Uterus (tissue), 4 donors: Measurements from ENCODE around the gene DOCK1. TPM values are rescaled to one million over a fixed set of nuclear protein-coding genes. Genes with fewer than 3 reads are reported as not detected.

Source experiments
- DNase-seq, 2 donors: peaks; one replicate each; pipeline ENCODE4 v3.0.0-alpha.2; 2019 to 2020
- H3K27ac ChIP-seq, 2 donors: fragments of 200-600 bp; sonication (generic); 1 replicate in 1 of 2; 2 replicates in 1 of 2; pipeline ENCODE4 v1.5.1; 2016 to 2018
- H3K27me3 ChIP-seq, 2 donors: fragments of 200-600 bp; sonication (generic); one replicate each; pipeline ENCODE4 v1.5.1; 2018 to 2019; ENCODE audit warnings: control low read depth in 1 of 2
- H3K36me3 ChIP-seq, 2 donors: fragments of 200-600 bp; sonication (generic); one replicate each; pipeline ENCODE4 v1.5.1; 2019; ENCODE audit warnings: control low read depth in 1 of 2
- H3K4me1 ChIP-seq, 2 donors: fragments of 200-600 bp; sonication (generic); one replicate each; pipeline ENCODE4 v1.5.1; 2018 to 2019; ENCODE audit warnings: control low read depth in 1 of 2
- H3K4me3 ChIP-seq, 2 donors: fragments of 200-600 bp; sonication (generic); 1 replicate in 1 of 2; 2 replicates in 1 of 2; pipeline ENCODE4 v1.5.1; 2018 to 2019; ENCODE audit warnings: mild to moderate bottlenecking in 1 of 2
- H3K9me3 ChIP-seq, 2 donors: fragments of 200-600 bp; sonication (generic); one replicate each; pipeline ENCODE4 v1.5.1; 2019; ENCODE audit warnings: control low read depth in 1 of 2
- CTCF ChIP-seq, 4 experiments: fragments of 200-600 bp in 2 of 4; fragments of 450-650 bp in 2 of 4; sonication (generic) in 2 of 4; IDR thresholded peaks; one replicate each; pipeline ENCODE4 v1.5.1; 2016 to 2019; ENCODE audit warnings: antibody characterized with exemption in 4 of 4, mild to moderate bottlenecking in 2 of 4, moderate library complexity in 1 of 4
- POLR2A ChIP-seq, 2 donors: fragments of 450-650 bp; IDR thresholded peaks; one replicate each; pipeline ENCODE4 v1.6.1; 2016; ENCODE audit warnings: antibody characterized with exemption in 2 of 2, mild to moderate bottlenecking in 1 of 2, moderate library complexity in 1 of 2
- intact Hi-C: fragments of 100-400 bp; cut with DNase I; formaldehyde crosslinking; loops from one replicate; pipeline ENCODE4 v1.15.1; 2023; ENCODE audit warnings: low total_unique reads
- total RNA-seq, 4 donors: library from RNA; depleted of rRNA in 3 of 4; stranded (reverse); fragments of >200 nt in 3 of 4; gene quantifications; one replicate each; pipeline versions ENCODE4 v1.1.0 to v1.2.4, GENCODE V29; 2014 to 2023
- donor health status: DM: yes; HTN: yes; CAD: no.

Gene DOCK1
- total RNA-seq, 4 donors from 2014 or later: 15.6 to 130 (median 65.0) TPM

GRCh38 chr10:127015373-127015772 is 110.1 kb downstream of the DOCK1 start:
- H3K9me3 ChIP-seq: no peaks in the 10 kb centered on the region
- H3K4me1 ChIP-seq: no peaks in the 10 kb centered on the region
- DNase-seq: no peak
- H3K27ac ChIP-seq: no peak overlapping the region
- no peak for TF ChIP-seq CTCF (IDR thresholded peaks at IDR 0.05)
- no peak for TF ChIP-seq POLR2A (IDR thresholded peaks at IDR 0.05)
- no peaks in the 10 kb centered on the region for H3K36me3 ChIP-seq
- H3K4me3 ChIP-seq: no peak overlapping the region
- intact Hi-C loops: no loop called here
- no peaks in the 10 kb centered on the region for H3K27me3 ChIP-seq

GRCh38 chr10:127016331-127016730 is 111.1 kb downstream of the DOCK1 start:
- H3K4me3 ChIP-seq: no peak overlapping the region
- DNase-seq: no peak
- no peaks in the 10 kb centered on the region for H3K27me3 ChIP-seq
- no peak for TF ChIP-seq CTCF (IDR thresholded peaks at IDR 0.05)
- TF ChIP-seq POLR2A (IDR thresholded peaks at IDR 0.05): no peak
- intact Hi-C loops: no loop called here
- no peak overlapping the region for H3K27ac ChIP-seq
- no peaks in the 10 kb centered on the region for H3K9me3 ChIP-seq
- H3K4me1 ChIP-seq: no peaks in the 10 kb centered on the region
- H3K36me3 ChIP-seq: no peaks in the 10 kb centered on the region

GRCh38 chr10:127017541-127018297 is 112.5 kb downstream of the DOCK1 start:
- Histone ChIP-seq H3K4me3 (no peak overlapping the region), H3K9me3 (no peaks in the 10 kb centered on the region), H3K36me3 (no peaks in the 10 kb centered on the region), H3K4me1 (no peaks in the 10 kb centered on the region), H3K27me3 (no peaks in the 10 kb centered on the region), H3K27ac (no peak overlapping the region)
- no peak for DNase-seq
- TF ChIP-seq CTCF (IDR thresholded peaks at IDR 0.05) (no peak), POLR2A (IDR thresholded peaks at IDR 0.05) (no peak)
- intact Hi-C loops: no loop called here

GRCh38 chr10:127018298-127018650 is 113.0 kb downstream of the DOCK1 start:
- no peak for DNase-seq
- Histone ChIP-seq H3K27ac (no peak overlapping the region), H3K4me3 (no peak overlapping the region), H3K27me3 (no peaks in the 10 kb centered on the region), H3K36me3 (no peaks in the 10 kb centered on the region), H3K4me1 (no peaks in the 10 kb centered on the region), H3K9me3 (no peaks in the 10 kb centered on the region)
- TF ChIP-seq CTCF (IDR thresholded peaks at IDR 0.05) (no peak), POLR2A (IDR thresholded peaks at IDR 0.05) (no peak)
- intact Hi-C loops: no loop called here

GRCh38 chr10:127018766-127019165 is 113.5 kb downstream of the DOCK1 start:
- no peaks in the 10 kb centered on the region for H3K9me3 ChIP-seq
- no peak overlapping the region for H3K4me3 ChIP-seq
- no peak for DNase-seq
- H3K27ac ChIP-seq: no peak overlapping the region
- H3K4me1 ChIP-seq: no peaks in the 10 kb centered on the region
- no peaks in the 10 kb centered on the region for H3K36me3 ChIP-seq
- H3K27me3 ChIP-seq: no peaks in the 10 kb centered on the region
- TF ChIP-seq CTCF (IDR thresholded peaks at IDR 0.05) (no peak), POLR2A (IDR thresholded peaks at IDR 0.05) (no peak)
- intact Hi-C loops: no loop called here
